SK-N-SH treated with all-trans-retinoic acid at 6 μM for 48 hours (cell line): ENCODE results near the gene TTC23L.
A peak's percentile ranks its signal among the peaks of the same experiment; 100 is the strongest.

ENCODE experiments used
- ATAC-seq: fragments of 200-7000 bp; cut with Tn5 transposase; 3 replicates; pipeline ENCODE4 v1.9.1; 2020; ENCODE audit warnings: mild to moderate bottlenecking, moderate library complexity
- ARNTL ChIP-seq: fragments of 450-650 bp; formaldehyde crosslinking; IDR thresholded peaks from 2 replicates; pipeline ENCODE4 v1.5.0; 2020; ENCODE audit warnings: low read depth, mild to moderate bottlenecking, moderate library complexity, borderline replicate concordance
- BACH2 ChIP-seq: fragments of 250-450 bp; sonication (Bioruptor Pico); IDR thresholded peaks from 2 replicates; pipeline ENCODE4 v1.9.0; 2021; ENCODE audit warnings: mild to moderate bottlenecking, borderline replicate concordance
- ESRRG ChIP-seq: fragments of 250-450 bp; sonication (Bioruptor Pico); IDR thresholded peaks from 2 replicates; pipeline ENCODE4 v1.6.1; 2021; ENCODE audit warnings: mild to moderate bottlenecking
- GLIS3 ChIP-seq: fragments of 250-450 bp; sonication (Bioruptor Pico); IDR thresholded peaks from 2 replicates; pipeline ENCODE4 v1.5.0; 2020; ENCODE audit warnings: mild to moderate bottlenecking, moderate library complexity
- ISL1 ChIP-seq: fragments of 250-450 bp; sonication (Bioruptor Pico); IDR thresholded peaks from 2 replicates; pipeline ENCODE4 v2.1.2; 2022; ENCODE audit warnings: mild to moderate bottlenecking, moderate library complexity
- PPARA ChIP-seq: fragments of 250-450 bp; sonication (Bioruptor Pico); IDR thresholded peaks from 2 replicates; pipeline ENCODE4 v1.5.0; 2020; ENCODE audit warnings: mild to moderate bottlenecking, borderline replicate concordance
- RARB ChIP-seq: fragments of 250-450 bp; sonication (Bioruptor Pico); IDR thresholded peaks from 2 replicates; pipeline ENCODE4 v1.8.0; 2021; ENCODE audit warnings: mild to moderate bottlenecking, moderate library complexity
- SNAI2 ChIP-seq: fragments of 250-450 bp; sonication (Bioruptor Pico); IDR thresholded peaks from 2 replicates; pipeline ENCODE4 v1.5.0; 2020; ENCODE audit warnings: mild to moderate bottlenecking, moderate library complexity
- TCF4 ChIP-seq: fragments of 250-450 bp; sonication (Bioruptor Pico); IDR thresholded peaks from 2 replicates; pipeline ENCODE4 v1.8.0; 2021; ENCODE audit warnings: mild to moderate bottlenecking, moderate library complexity, borderline replicate concordance
- TOX ChIP-seq: fragments of 250-450 bp; sonication (Bioruptor Pico); IDR thresholded peaks from 2 replicates; pipeline ENCODE4 v1.8.0; 2021; ENCODE audit warnings: mild to moderate bottlenecking, moderate library complexity, borderline replicate concordance
- ZC3H10 ChIP-seq: fragments of 250-450 bp; sonication (Bioruptor Pico); IDR thresholded peaks from 2 replicates; pipeline ENCODE4 v1.5.1; 2021; ENCODE audit warnings: mild to moderate bottlenecking, moderate library complexity
- ZFP3 ChIP-seq: fragments of 250-450 bp; sonication (Bioruptor Pico); IDR thresholded peaks from 2 replicates; pipeline ENCODE4 v1.5.0; 2020; ENCODE audit warnings: mild to moderate bottlenecking, moderate library complexity
- ZFP30 ChIP-seq: fragments of 450-650 bp; formaldehyde crosslinking; IDR thresholded peaks from 2 replicates; pipeline ENCODE4 v1.5.0; 2022; ENCODE audit warnings: mild to moderate bottlenecking, moderate library complexity
- ZNF565 ChIP-seq: fragments of 450-650 bp; formaldehyde crosslinking; conservative IDR thresholded peaks from 2 replicates; pipeline ENCODE4 v1.5.0; 2020; ENCODE audit warnings: low read depth, mild to moderate bottlenecking, moderate library complexity
- ZNF70 ChIP-seq: fragments of 450-650 bp; formaldehyde crosslinking; IDR thresholded peaks from 2 replicates; pipeline ENCODE4 v1.5.0; 2020; ENCODE audit warnings: mild to moderate bottlenecking, moderate library complexity
- ZNF8 ChIP-seq: fragments of 450-650 bp; formaldehyde crosslinking; IDR thresholded peaks from 2 replicates; pipeline ENCODE4 v1.5.0; 2020; ENCODE audit warnings: mild to moderate bottlenecking, moderate library complexity
- TF ChIP-seq, protein P1 (sequence below): fragments of 250-450 bp; sonication (Bioruptor Pico); IDR thresholded peaks from 2 replicates; pipeline ENCODE4 v1.8.0; 2020; ENCODE audit warnings: mild to moderate bottlenecking, moderate library complexity, borderline replicate concordance
- TF ChIP-seq, protein P2 (sequence below): fragments of 250-450 bp; sonication (Bioruptor Pico); IDR thresholded peaks from 2 replicates; pipeline ENCODE4 v1.5.0; 2020; ENCODE audit warnings: mild to moderate bottlenecking, moderate library complexity
- TF ChIP-seq, protein P3 (sequence below): fragments of 250-450 bp; sonication (Bioruptor Pico); IDR thresholded peaks from 2 replicates; pipeline ENCODE4 v1.8.0; 2021; ENCODE audit warnings: low read depth, mild to moderate bottlenecking, moderate library complexity, borderline replicate concordance
- TF ChIP-seq, protein P4 (sequence below): fragments of 250-450 bp; sonication (Bioruptor Pico); IDR thresholded peaks from 2 replicates; pipeline ENCODE4 v1.5.1; 2021; ENCODE audit warnings: mild to moderate bottlenecking, moderate library complexity
- TF ChIP-seq, protein P5 (sequence below): fragments of 250-450 bp; sonication (Bioruptor Pico); IDR thresholded peaks from 2 replicates; pipeline ENCODE4 v1.5.1; 2020; ENCODE audit warnings: low read depth, mild to moderate bottlenecking, moderate library complexity

TTC23L gene

DNA sequence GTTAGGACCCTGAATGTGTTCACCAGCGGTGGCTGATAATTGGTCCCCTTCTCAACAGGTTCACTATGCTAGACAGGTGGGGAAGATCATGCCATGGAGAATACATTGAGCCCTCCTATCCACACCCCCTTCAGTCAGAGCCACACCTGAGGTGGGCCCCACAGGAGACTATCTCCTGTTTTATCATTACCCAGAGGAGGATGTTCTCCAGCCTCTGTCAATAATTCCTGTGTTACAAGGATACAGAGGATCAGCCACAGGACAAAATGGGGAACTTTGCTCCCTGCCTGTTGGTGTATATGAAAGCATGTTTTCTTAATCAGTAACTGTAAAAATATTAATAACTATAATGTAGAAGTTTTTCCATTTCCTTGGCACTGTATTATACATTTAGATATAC is 50.4 kb downstream of the TTC23L start (continued):
- TF ChIP-seq, protein P1, sequence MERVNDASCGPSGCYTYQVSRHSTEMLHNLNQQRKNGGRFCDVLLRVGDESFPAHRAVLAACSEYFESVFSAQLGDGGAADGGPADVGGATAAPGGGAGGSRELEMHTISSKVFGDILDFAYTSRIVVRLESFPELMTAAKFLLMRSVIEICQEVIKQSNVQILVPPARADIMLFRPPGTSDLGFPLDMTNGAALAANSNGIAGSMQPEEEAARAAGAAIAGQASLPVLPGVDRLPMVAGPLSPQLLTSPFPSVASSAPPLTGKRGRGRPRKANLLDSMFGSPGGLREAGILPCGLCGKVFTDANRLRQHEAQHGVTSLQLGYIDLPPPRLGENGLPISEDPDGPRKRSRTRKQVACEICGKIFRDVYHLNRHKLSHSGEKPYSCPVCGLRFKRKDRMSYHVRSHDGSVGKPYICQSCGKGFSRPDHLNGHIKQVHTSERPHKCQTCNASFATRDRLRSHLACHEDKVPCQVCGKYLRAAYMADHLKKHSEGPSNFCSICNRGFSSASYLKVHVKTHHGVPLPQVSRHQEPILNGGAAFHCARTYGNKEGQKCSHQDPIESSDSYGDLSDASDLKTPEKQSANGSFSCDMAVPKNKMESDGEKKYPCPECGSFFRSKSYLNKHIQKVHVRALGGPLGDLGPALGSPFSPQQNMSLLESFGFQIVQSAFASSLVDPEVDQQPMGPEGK (CRISPR knock-in tag) = no peak
- TF ChIP-seq GLIS3 (no peak), ESRRG (CRISPR knock-in tag) (no peak), RARB (no peak), ZFP3 (CRISPR knock-in tag) (no peak), ISL1 (no peak), TCF4 (no peak)
- TF ChIP-seq, all 23 proteins: peak for 0

DNA sequence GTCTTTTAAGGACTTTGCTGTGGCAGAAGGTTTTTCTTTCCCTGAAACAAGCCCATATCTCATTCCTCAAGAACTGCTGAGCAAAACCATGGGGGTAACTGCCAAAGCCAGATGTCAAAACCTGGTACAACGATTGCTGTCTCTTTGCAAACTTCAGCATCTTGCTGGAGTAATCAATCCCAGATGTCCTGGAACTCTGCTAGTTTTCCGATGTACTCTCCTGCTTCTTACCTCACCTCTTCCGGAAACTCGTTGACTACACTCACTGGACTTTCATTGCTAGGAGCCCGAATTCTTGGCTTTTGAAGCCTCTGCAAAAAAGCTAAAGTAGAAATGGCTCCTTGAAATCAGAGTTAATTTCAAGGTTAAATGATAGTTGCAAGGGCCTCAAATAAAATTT is 53.0 kb downstream of the TTC23L start:
- no peak for TF ChIP-seq ZNF8 (CRISPR knock-in tag)
- no peak for TF ChIP-seq GLIS3
- TF ChIP-seq ZC3H10 (CRISPR knock-in tag) = no peak
- no peak for TF ChIP-seq ZFP3 (CRISPR knock-in tag)
- no peak for TF ChIP-seq RARB
- no peak for TF ChIP-seq TOX (CRISPR knock-in tag)
- no peak for TF ChIP-seq ZNF70 (CRISPR knock-in tag)
- TF ChIP-seq, protein P2, sequence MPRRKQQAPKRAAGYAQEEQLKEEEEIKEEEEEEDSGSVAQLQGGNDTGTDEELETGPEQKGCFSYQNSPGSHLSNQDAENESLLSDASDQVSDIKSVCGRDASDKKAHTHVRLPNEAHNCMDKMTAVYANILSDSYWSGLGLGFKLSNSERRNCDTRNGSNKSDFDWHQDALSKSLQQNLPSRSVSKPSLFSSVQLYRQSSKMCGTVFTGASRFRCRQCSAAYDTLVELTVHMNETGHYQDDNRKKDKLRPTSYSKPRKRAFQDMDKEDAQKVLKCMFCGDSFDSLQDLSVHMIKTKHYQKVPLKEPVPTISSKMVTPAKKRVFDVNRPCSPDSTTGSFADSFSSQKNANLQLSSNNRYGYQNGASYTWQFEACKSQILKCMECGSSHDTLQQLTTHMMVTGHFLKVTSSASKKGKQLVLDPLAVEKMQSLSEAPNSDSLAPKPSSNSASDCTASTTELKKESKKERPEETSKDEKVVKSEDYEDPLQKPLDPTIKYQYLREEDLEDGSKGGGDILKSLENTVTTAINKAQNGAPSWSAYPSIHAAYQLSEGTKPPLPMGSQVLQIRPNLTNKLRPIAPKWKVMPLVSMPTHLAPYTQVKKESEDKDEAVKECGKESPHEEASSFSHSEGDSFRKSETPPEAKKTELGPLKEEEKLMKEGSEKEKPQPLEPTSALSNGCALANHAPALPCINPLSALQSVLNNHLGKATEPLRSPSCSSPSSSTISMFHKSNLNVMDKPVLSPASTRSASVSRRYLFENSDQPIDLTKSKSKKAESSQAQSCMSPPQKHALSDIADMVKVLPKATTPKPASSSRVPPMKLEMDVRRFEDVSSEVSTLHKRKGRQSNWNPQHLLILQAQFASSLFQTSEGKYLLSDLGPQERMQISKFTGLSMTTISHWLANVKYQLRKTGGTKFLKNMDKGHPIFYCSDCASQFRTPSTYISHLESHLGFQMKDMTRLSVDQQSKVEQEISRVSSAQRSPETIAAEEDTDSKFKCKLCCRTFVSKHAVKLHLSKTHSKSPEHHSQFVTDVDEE (CRISPR knock-in tag) = no peak
- TF ChIP-seq PPARA (CRISPR knock-in tag) = no peak
- TF ChIP-seq, protein P3, sequence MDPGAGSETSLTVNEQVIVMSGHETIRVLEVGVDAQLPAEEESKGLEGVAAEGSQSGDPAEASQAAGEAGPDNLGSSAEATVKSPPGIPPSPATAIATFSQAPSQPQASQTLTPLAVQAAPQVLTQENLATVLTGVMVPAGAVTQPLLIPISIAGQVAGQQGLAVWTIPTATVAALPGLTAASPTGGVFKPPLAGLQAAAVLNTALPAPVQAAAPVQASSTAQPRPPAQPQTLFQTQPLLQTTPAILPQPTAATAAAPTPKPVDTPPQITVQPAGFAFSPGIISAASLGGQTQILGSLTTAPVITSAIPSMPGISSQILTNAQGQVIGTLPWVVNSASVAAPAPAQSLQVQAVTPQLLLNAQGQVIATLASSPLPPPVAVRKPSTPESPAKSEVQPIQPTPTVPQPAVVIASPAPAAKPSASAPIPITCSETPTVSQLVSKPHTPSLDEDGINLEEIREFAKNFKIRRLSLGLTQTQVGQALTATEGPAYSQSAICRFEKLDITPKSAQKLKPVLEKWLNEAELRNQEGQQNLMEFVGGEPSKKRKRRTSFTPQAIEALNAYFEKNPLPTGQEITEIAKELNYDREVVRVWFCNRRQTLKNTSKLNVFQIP (CRISPR knock-in tag) = no peak
- ATAC-seq = peak; percentile 95

DNA sequence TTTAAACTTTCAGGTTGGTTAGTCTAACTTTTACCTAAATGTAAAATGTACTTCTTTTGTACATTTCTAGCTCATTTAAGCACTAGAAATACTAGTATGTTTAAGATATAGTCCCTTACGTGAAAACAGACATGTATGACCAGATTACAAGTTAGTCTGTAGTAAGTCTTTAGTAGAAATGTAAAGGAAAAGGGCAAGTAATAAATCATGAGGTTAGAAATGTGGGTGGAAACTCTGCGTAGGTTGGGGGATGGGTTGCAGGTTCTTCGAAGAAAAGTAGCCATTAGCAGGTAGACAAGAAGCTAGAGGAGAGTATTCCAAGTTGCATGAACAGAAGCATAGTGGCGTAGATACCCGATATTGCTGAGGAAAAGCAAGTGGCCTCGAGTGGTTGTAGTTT is 53.5 kb downstream of the TTC23L start:
- TF ChIP-seq PPARA (CRISPR knock-in tag) (no peak), ARNTL (CRISPR knock-in tag) (no peak), BACH2 (no peak), TCF4 (no peak), RARB (no peak), ZC3H10 (CRISPR knock-in tag) (no peak), ZNF565 (CRISPR knock-in tag) (no peak), SNAI2 (CRISPR knock-in tag) (no peak), ZFP30 (CRISPR knock-in tag) (no peak)
- TF ChIP-seq, protein P4, sequence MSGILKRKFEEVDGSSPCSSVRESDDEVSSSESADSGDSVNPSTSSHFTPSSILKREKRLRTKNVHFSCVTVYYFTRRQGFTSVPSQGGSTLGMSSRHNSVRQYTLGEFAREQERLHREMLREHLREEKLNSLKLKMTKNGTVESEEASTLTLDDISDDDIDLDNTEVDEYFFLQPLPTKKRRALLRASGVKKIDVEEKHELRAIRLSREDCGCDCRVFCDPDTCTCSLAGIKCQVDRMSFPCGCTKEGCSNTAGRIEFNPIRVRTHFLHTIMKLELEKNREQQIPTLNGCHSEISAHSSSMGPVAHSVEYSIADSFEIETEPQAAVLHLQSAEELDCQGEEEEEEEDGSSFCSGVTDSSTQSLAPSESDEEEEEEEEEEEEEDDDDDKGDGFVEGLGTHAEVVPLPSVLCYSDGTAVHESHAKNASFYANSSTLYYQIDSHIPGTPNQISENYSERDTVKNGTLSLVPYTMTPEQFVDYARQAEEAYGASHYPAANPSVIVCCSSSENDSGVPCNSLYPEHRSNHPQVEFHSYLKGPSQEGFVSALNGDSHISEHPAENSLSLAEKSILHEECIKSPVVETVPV (CRISPR knock-in tag) = no peak
- TF ChIP-seq, protein P5, sequence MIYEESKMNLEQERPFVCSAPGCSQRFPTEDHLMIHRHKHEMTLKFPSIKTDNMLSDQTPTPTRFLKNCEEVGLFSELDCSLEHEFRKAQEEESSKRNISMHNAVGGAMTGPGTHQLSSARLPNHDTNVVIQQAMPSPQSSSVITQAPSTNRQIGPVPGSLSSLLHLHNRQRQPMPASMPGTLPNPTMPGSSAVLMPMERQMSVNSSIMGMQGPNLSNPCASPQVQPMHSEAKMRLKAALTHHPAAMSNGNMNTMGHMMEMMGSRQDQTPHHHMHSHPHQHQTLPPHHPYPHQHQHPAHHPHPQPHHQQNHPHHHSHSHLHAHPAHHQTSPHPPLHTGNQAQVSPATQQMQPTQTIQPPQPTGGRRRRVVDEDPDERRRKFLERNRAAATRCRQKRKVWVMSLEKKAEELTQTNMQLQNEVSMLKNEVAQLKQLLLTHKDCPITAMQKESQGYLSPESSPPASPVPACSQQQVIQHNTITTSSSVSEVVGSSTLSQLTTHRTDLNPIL (CRISPR knock-in tag) = no peak
- TF ChIP-seq, protein P1 (CRISPR knock-in tag) = no peak
- TF ChIP-seq, protein P2 (CRISPR knock-in tag) = no peak
- TF ChIP-seq, all 23 proteins: peak for 0
- no peak for ATAC-seq
